ENCODE results near the gene SLC38A3.
"Not testable (repeated sequence)": the region's sequence is repeated elsewhere in the genome, so short reads cannot be mapped to it uniquely, and the experiment has no call there.

The SLC38A3 gene

GRCh38 chr3:50256978-50257890 is 52.2 kb downstream of the SLC38A3 start:
- DNase-seq: peak; percentile 40

GRCh38 chr3:50258029-50258680 is 53.1 kb downstream of the SLC38A3 start:
- no peak for DNase-seq

GRCh38 chr3:50258979-50259378 is 53.9 kb downstream of the SLC38A3 start:
- no peak for DNase-seq

GRCh38 chr3:50259432-50260026 is 54.5 kb downstream of the SLC38A3 start:
- DNase-seq: no peak

- peak; percentile 86 for DNase-seq
These were observed 55.2 kb downstream of the SLC38A3 start for GRCh38 chr3:50260027-50260941.

GRCh38 chr3:50260942-50261441 is 55.9 kb downstream of the SLC38A3 start:
- DNase-seq: no peak

- DNase-seq: no peak
These were observed 56.4 kb downstream of the SLC38A3 start for GRCh38 chr3:50261505-50261904.

GRCh38 chr3:50262200-50262599 is 57.1 kb downstream of the SLC38A3 start:
- not testable (repeated sequence) for DNase-seq

GRCh38 chr3:50262778-50263177 is 57.7 kb downstream of the SLC38A3 start:
- DNase-seq: no peak

GRCh38 chr3:50263478-50264382 is 58.7 kb downstream of the SLC38A3 start:
- no peak for DNase-seq

GRCh38 chr3:50264383-50264963 is 59.4 kb downstream of the SLC38A3 start:
- no peak for DNase-seq

GRCh38 chr3:50264964-50265485 is 60.0 kb downstream of the SLC38A3 start:
- no peak for DNase-seq

- DNase-seq: no peak
These were observed 60.5 kb downstream of the SLC38A3 start for GRCh38 chr3:50265571-50265970.

GRCh38 chr3:50266017-50266416 is 60.9 kb downstream of the SLC38A3 start:
- DNase-seq: no peak

GRCh38 chr3:50266836-50267235 is 61.8 kb downstream of the SLC38A3 start:
- DNase-seq: no peak

- no peak for DNase-seq
These were observed 62.3 kb downstream of the SLC38A3 start for GRCh38 chr3:50267280-50267913.

GRCh38 chr3:50268276-50268675 is 63.2 kb downstream of the SLC38A3 start:
- DNase-seq: no peak

GRCh38 chr3:50268703-50269451 is 63.8 kb downstream of the SLC38A3 start, which contains the start of gene SEMA3B:
Gene SEMA3B, plus strand, starts transcription at chr3:50269147. Its CDS starts 94 bp downstream, at chr3:50269241.
- no peak for DNase-seq

GRCh38 chr3:50269460-50269859 is 64.4 kb downstream of the SLC38A3 start:
- DNase-seq: no peak

Measured in CD4-positive, alpha-beta T cell treated with Interleukin-21 for 1 hour (primary cell).